WTC11 (cell line): ENCODE measurements around the gene NAA20. TPM values are rescaled to one million over a fixed set of nuclear protein-coding genes. Genes with fewer than 3 reads are reported as not detected.

Source experiments
- ATAC-seq: fragments of 200-7000 bp; cut with Tn5 transposase; 2 replicates; pipeline ENCODE4 v1.10.0; 2021; ENCODE audit warnings: mild to moderate bottlenecking, moderate library complexity
- CTCF ChIA-PET: fragments of 300-600 bp; sonication (Branson Sonifier 250); formaldehyde crosslinking; loops from one replicate; lab custom pipeline; 2021; ENCODE audit warnings: antibody characterized with exemption; lab: Charles Lee
- POLR2A ChIA-PET: fragments of 350-600 bp; sonication (Branson Sonifier 250); formaldehyde crosslinking; loops from one replicate; lab custom pipeline; 2021; ENCODE audit warnings: antibody characterized with exemption; lab: Charles Lee
- DNase-seq: peaks from one replicate; pipeline ENCODE4 v3.0.0; 2021; ENCODE audit warnings: low spot score
- H3K27ac Mint-ChIP-seq: 2 replicates; pipeline ENCODE4 v1.8.0; 2021; ENCODE audit warnings: mixed read lengths
- H3K27me3 Mint-ChIP-seq: 2 replicates; pipeline ENCODE4 v1.8.0; 2021; ENCODE audit warnings: low read depth, mild to moderate bottlenecking, moderate library complexity, mixed read lengths
- H3K36me3 Mint-ChIP-seq: 2 replicates; pipeline ENCODE4 v1.8.0; 2021; ENCODE audit warnings: mixed read lengths
- H3K4me1 Mint-ChIP-seq: 2 replicates; pipeline ENCODE4 v1.8.0; 2022; ENCODE audit warnings: mixed read lengths
- H3K4me3 Mint-ChIP-seq: 2 replicates; pipeline ENCODE4 v1.8.0; 2021; ENCODE audit warnings: mild to moderate bottlenecking, moderate library complexity, mixed read lengths
- H3K9me3 Mint-ChIP-seq: 2 replicates; pipeline ENCODE4 v1.8.0; 2021; ENCODE audit warnings: mixed read lengths
- AR ChIP-seq: fragments of 250-450 bp; sonication (Bioruptor Pico); IDR thresholded peaks from 2 replicates; pipeline ENCODE4 v1.9.0; 2021; ENCODE audit warnings: mild to moderate bottlenecking
- ARID4B ChIP-seq: sonication (generic); formaldehyde crosslinking; IDR thresholded peaks from 2 replicates; pipeline ENCODE4 v1.8.0; 2023; ENCODE audit warnings: missing genetic modification reagents, mild to moderate bottlenecking, borderline replicate concordance
- ATF1 ChIP-seq: sonication (generic); formaldehyde crosslinking; IDR thresholded peaks from 2 replicates; pipeline ENCODE4 v1.8.1; 2023; ENCODE audit warnings: mild to moderate bottlenecking, moderate library complexity, missing genetic modification reagents
- ATF3 ChIP-seq: sonication (generic); formaldehyde crosslinking; conservative IDR thresholded peaks from 2 replicates; pipeline ENCODE4 v1.8.1; 2022; ENCODE audit warnings: mild to moderate bottlenecking, missing genetic modification reagents
- CREB1 ChIP-seq: sonication (generic); formaldehyde crosslinking; IDR thresholded peaks from 2 replicates; pipeline ENCODE4 v1.8.0; 2023; ENCODE audit warnings: mild to moderate bottlenecking, missing genetic modification reagents
- EMX1 ChIP-seq: fragments of 250-450 bp; sonication (Bioruptor Pico); IDR thresholded peaks from 2 replicates; pipeline ENCODE4 v1.8.0; 2021; ENCODE audit warnings: mild to moderate bottlenecking
- ESRRA ChIP-seq: sonication (generic); formaldehyde crosslinking; IDR thresholded peaks from 2 replicates; pipeline ENCODE4 v1.8.1; 2022; ENCODE audit warnings: mild to moderate bottlenecking, missing genetic modification reagents, borderline replicate concordance
- FOXP1 ChIP-seq: sonication (generic); formaldehyde crosslinking; IDR thresholded peaks from 2 replicates; pipeline ENCODE4 v1.8.0; 2022; ENCODE audit warnings: missing genetic modification reagents, mild to moderate bottlenecking, moderate library complexity, borderline replicate concordance
- HMGA2 ChIP-seq: fragments of 250-450 bp; sonication (Bioruptor Pico); IDR thresholded peaks from 2 replicates; pipeline ENCODE4 v1.4.0; 2021; ENCODE audit warnings: mild to moderate bottlenecking, moderate library complexity
- IRF2 ChIP-seq: sonication (generic); formaldehyde crosslinking; IDR thresholded peaks from 2 replicates; pipeline ENCODE4 v1.8.0; 2022; ENCODE audit warnings: low read depth, missing genetic modification reagents, borderline replicate concordance
- OVOL2 ChIP-seq: fragments of 250-450 bp; sonication (Bioruptor Pico); IDR thresholded peaks from 2 replicates; pipeline ENCODE4 v1.9.0; 2021; ENCODE audit warnings: mild to moderate bottlenecking, borderline replicate concordance
- RORB ChIP-seq: fragments of 250-450 bp; sonication (Bioruptor Pico); IDR thresholded peaks from 2 replicates; pipeline ENCODE4 v1.9.0; 2021; ENCODE audit warnings: mild to moderate bottlenecking
- SMAD3 ChIP-seq: sonication (generic); formaldehyde crosslinking; IDR thresholded peaks from 2 replicates; pipeline ENCODE4 v1.8.0; 2022; ENCODE audit warnings: missing genetic modification reagents, mild to moderate bottlenecking, borderline replicate concordance
- ZBTB43 ChIP-seq: sonication (generic); formaldehyde crosslinking; IDR thresholded peaks from 2 replicates; pipeline ENCODE4 v1.8.1; 2023; ENCODE audit warnings: mild to moderate bottlenecking, missing genetic modification reagents
- ZNF219 ChIP-seq: sonication (generic); formaldehyde crosslinking; IDR thresholded peaks from 2 replicates; pipeline ENCODE4 v1.8.0; 2023; ENCODE audit warnings: missing genetic modification reagents, mild to moderate bottlenecking, borderline replicate concordance
- ZNF263 ChIP-seq: sonication (generic); formaldehyde crosslinking; IDR thresholded peaks from 2 replicates; pipeline ENCODE4 v1.8.1; 2022; ENCODE audit warnings: low read depth, mild to moderate bottlenecking, moderate library complexity, missing genetic modification reagents
- ZNF281 ChIP-seq: sonication (generic); formaldehyde crosslinking; IDR thresholded peaks from 2 replicates; pipeline ENCODE4 v1.8.0; 2023; ENCODE audit warnings: mild to moderate bottlenecking, missing genetic modification reagents
- ZNF532 ChIP-seq: fragments of 250-450 bp; sonication (Bioruptor Pico); IDR thresholded peaks from 2 replicates; pipeline ENCODE4 v1.9.0; 2021; ENCODE audit warnings: mild to moderate bottlenecking, borderline replicate concordance
- total RNA-seq: library from RNA; stranded (reverse); gene quantifications from 3 replicates; pipeline ENCODE4 v1.2.3, GENCODE V29; 2021

The NAA20 gene
- total RNA-seq, 1 experiment from 2014 or later, result 34.0 TPM

- no peak for TF ChIP-seq ATF1
- TF ChIP-seq OVOL2, result no peak
- TF ChIP-seq ATF3 (CRISPR knock-in tag), result no peak
- TF ChIP-seq FOXP1 (CRISPR knock-in tag), result no peak
- TF ChIP-seq ZNF281 (CRISPR knock-in tag), result no peak
- TF ChIP-seq AR (CRISPR knock-in tag), result no peak
- TF ChIP-seq ZBTB43, result no peak
- TF ChIP-seq ZNF532 (CRISPR knock-in tag), result no peak
- TF ChIP-seq HMGA2 (CRISPR knock-in tag), result no peak
- no peak for TF ChIP-seq ZNF263
- TF ChIP-seq IRF2, result no peak
- no peak for TF ChIP-seq ESRRA (CRISPR knock-in tag)
- TF ChIP-seq ZNF219 (CRISPR knock-in tag), result no peak
These were observed 57.9 kb downstream of the NAA20 start (continued) for GRCh38 chr20:20075032-20075431.

- Mint-ChIP-seq H3K4me1 (peaks cover 28% of the 10 kb centered on the region), H3K27ac (no peak overlapping the region), H3K4me3 (no peak overlapping the region), H3K36me3 (no peaks in the 10 kb centered on the region), H3K27me3 (no peaks in the 10 kb centered on the region), H3K9me3 (no peaks in the 10 kb centered on the region)
- DNase-seq (no peak), ATAC-seq (no peak)
- POLR2A ChIA-PET, result no interaction called here
- CTCF ChIA-PET, result no interaction called here
- TF ChIP-seq SMAD3 (CRISPR knock-in tag) (no peak), RORB (CRISPR knock-in tag) (no peak), CREB1 (CRISPR knock-in tag) (no peak), EMX1 (CRISPR knock-in tag) (no peak), ARID4B (no peak), ZNF263 (no peak)
These were observed 59.3 kb downstream of the NAA20 start for GRCh38 chr20:20076297-20077065.
